Measurements from ENCODE around the gene RHOBTB1. TPM values are rescaled to one million over a fixed set of nuclear protein-coding genes. Genes with fewer than 3 reads are reported as not detected.

Gene RHOBTB1
- total and polyA plus RNA-seq, 12 donors = 4.3 to 20.5 (median 12.3) TPM

DNA sequence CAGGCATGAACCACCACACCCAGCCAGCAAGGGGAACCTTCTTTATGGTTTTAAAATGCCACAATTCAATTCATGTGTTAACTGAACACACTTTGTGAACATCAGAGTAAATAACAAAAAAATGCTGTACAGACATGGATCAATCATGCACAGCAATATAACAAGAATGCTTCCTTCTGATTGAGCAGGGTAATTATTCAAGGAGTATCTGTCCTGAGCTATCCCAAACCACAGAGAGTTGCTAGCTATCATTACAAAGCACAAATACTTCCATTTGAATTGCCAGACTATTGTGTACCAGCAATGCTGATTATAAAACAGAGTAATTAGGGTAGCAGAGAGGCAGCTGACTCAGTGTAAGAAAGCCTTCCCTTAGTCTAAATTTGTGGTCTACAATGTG lies 11.3 kb upstream of the RHOBTB1 start:
- H3K4me3 ChIP-seq = no peak overlapping the region
- H3K4me1 ChIP-seq = peaks cover 0 to 10% (median 0%) of the 10 kb centered on the region in 9 donors
- TF ChIP-seq, protein P1, sequence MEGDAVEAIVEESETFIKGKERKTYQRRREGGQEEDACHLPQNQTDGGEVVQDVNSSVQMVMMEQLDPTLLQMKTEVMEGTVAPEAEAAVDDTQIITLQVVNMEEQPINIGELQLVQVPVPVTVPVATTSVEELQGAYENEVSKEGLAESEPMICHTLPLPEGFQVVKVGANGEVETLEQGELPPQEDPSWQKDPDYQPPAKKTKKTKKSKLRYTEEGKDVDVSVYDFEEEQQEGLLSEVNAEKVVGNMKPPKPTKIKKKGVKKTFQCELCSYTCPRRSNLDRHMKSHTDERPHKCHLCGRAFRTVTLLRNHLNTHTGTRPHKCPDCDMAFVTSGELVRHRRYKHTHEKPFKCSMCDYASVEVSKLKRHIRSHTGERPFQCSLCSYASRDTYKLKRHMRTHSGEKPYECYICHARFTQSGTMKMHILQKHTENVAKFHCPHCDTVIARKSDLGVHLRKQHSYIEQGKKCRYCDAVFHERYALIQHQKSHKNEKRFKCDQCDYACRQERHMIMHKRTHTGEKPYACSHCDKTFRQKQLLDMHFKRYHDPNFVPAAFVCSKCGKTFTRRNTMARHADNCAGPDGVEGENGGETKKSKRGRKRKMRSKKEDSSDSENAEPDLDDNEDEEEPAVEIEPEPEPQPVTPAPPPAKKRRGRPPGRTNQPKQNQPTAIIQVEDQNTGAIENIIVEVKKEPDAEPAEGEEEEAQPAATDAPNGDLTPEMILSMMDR (IDR thresholded peaks at IDR 0.05) = no peak
- DNase-seq (no peak), ATAC-seq (no peak)
- intact Hi-C loops (cut with DNase I) = loop anchor here in 2 of 10 donors (10.0 kb wide), 1 partner anchor 71 kb away; no protein-coding TSS in a partner anchor
- H3K27ac ChIP-seq = no peak overlapping the region
- H3K36me3 ChIP-seq = no peaks in the 10 kb centered on the region
- no peaks in the 10 kb centered on the region for H3K9me3 ChIP-seq
- H3K27me3 ChIP-seq = no peaks in the 10 kb centered on the region

DNA sequence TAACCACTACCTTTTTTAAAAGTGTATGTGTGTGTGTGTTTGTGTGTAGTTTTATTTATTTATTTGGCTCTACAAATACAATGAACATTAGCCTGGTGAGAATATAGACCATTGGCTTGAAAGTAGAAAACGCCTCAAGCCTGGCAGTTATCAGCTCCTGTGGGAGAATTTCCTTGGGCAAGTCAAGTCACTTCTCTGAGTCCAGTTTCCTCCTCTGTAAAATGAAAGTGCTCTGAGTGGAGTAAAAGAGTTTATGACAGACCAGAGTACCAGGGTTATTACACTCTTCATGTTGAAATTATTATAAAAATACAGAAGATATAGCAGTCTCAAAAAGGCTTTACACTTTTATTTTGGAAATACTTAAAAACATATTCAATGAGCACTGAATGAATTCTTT lies 10.1 kb upstream of the RHOBTB1 start:
- no peak overlapping the region for H3K4me3 ChIP-seq
- no peaks in the 10 kb centered on the region for H3K27me3 ChIP-seq
- WGBS, 2 donors = 71 to 76% methylated on average over 1 of the region's 1 CpG
- intact Hi-C loops (cut with DNase I) = loop anchor here in 2 of 10 donors (10.0 kb wide), 1 partner anchor 69 kb away; no protein-coding TSS in a partner anchor
- H3K36me3 ChIP-seq = no peaks in the 10 kb centered on the region
- TF ChIP-seq, protein P1 (IDR thresholded peaks at IDR 0.05) = no peak
- ATAC-seq (no peak), DNase-seq (no peak)
- H3K4me1 ChIP-seq = peaks cover 0 to 10% (median 0%) of the 10 kb centered on the region in 9 donors
- H3K9me3 ChIP-seq = no peaks in the 10 kb centered on the region
- no peak overlapping the region for H3K27ac ChIP-seq

DNA sequence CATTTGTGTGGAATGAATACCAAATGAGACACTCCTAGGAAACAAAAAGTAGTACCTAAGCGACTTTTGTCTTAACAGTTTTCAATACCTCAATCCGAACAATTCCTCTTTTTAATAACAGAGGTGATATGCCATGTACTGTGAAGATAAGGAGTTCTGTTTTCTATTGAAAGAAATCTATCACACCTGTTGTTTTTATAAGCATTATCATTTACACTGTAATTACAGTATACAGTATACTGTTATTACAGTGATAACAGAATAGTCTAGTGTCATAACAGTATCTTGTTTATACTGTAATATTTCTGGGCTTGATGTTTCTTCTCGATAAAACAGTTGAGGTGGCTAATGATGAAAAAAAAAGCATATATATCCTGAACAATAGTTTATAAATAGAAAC lies 9.4 kb upstream of the RHOBTB1 start:
- intact Hi-C loops (cut with DNase I) = loop anchor here in 2 of 10 donors (10.0 kb wide), 1 partner anchor 69 kb away; no protein-coding TSS in a partner anchor
- H3K27ac ChIP-seq = no peak overlapping the region
- no peaks in the 10 kb centered on the region for H3K27me3 ChIP-seq
- H3K4me1 ChIP-seq = peaks cover 0 to 10% (median 0%) of the 10 kb centered on the region in 9 donors
- no peak overlapping the region for H3K4me3 ChIP-seq
- H3K36me3 ChIP-seq = no peaks in the 10 kb centered on the region
- ATAC-seq (no peak), DNase-seq (no peak)
- 76 to 87% methylated on average over 3 of the region's 3 CpGs for WGBS, 2 donors
- no peaks in the 10 kb centered on the region for H3K9me3 ChIP-seq
- TF ChIP-seq, protein P1 (IDR thresholded peaks at IDR 0.05) = no peak

DNA sequence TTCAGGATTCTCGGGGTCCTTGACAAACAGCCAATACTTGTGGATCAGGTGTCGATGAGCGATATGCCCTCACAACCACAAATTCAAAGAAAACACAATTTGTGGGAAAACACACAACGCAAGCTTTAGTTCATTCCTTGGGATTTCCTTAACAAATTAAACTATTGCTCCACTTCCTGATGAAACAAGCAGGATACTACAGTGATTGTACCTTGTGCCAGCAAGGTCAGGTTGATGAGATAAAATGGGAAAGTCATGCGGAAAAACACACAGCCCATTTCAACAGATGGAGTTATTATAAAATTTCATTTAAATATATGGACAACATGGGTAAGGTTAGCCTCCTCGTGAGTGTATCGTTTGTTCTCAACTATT lies 8.8 kb upstream of the RHOBTB1 start:
- Histone ChIP-seq H3K27me3 (no peaks in the 10 kb centered on the region), H3K9me3 (no peaks in the 10 kb centered on the region), H3K27ac (no peak overlapping the region), H3K36me3 (no peaks in the 10 kb centered on the region), H3K4me1 (peaks cover 0 to 10% (median 0%) of the 10 kb centered on the region in 9 donors), H3K4me3 (no peak overlapping the region)
- intact Hi-C loops (cut with DNase I) = loop anchor here in 2 of 10 donors (10.0 kb wide), 1 partner anchor 68 kb away; no protein-coding TSS in a partner anchor
- TF ChIP-seq, protein P1 (IDR thresholded peaks at IDR 0.05) = no peak
- no peak for DNase-seq
- ATAC-seq = no peak
- 65 to 75% methylated on average over 7 of the region's 7 CpGs for WGBS, 2 donors
